OCI-LY3 (cell line): ENCODE results near the gene DYNC1H1.

Source experiments
- H2AFZ ChIP-seq: fragments of 200-600, 300-600 bp; shearing (Covaris generic); 2 replicates; pipeline ENCODE4 v1.6.0; 2014; ENCODE audit warnings: antibody characterized with exemption, low read depth, low read length
- H3K27ac ChIP-seq: fragments of 200-600, 300-600 bp; sonication (generic); 2 replicates; pipeline ENCODE4 v1.5.1; 2014; ENCODE audit warnings: mild to moderate bottlenecking, low read length, moderate library complexity, mixed read lengths
- H3K27me3 ChIP-seq: fragments of 200-600, 300-600 bp; sonication (generic); 2 replicates; pipeline ENCODE4 v1.6.1; 2014; ENCODE audit warnings: low read depth, low read length, mixed read lengths
- H3K36me3 ChIP-seq: fragments of 200-600, 300-600 bp; sonication (generic); replicated peaks from 2 replicates; pipeline ENCODE3; 2014; ENCODE audit warnings: low read depth, low read length, mixed read lengths
- H3K4me1 ChIP-seq: fragments of 300-600, 200-600 bp; sonication (generic); 2 replicates; pipeline ENCODE4 v1.6.1; 2014; ENCODE audit warnings: low read length, mixed read lengths
- H3K4me2 ChIP-seq: fragments of 200-600, 300-600 bp; sonication (generic); 2 replicates; pipeline ENCODE4 v1.6.1; 2014; ENCODE audit warnings: low read length, mixed read lengths
- H3K4me3 ChIP-seq: fragments of 300-600, 200-600 bp; sonication (generic); 2 replicates; pipeline ENCODE4 v1.5.1; 2014; ENCODE audit warnings: antibody characterized with exemption, mild to moderate bottlenecking, low read length, moderate library complexity
- H3K79me2 ChIP-seq: fragments of 300-600, 200-600 bp; shearing (Covaris generic); 2 replicates; pipeline ENCODE4 v1.6.1; 2014; ENCODE audit warnings: mild to moderate bottlenecking, low read length, mixed read lengths
- H3K9ac ChIP-seq: fragments of 300-600, 200-600 bp; shearing (Covaris generic); 2 replicates; pipeline ENCODE4 v1.6.0; 2014; ENCODE audit warnings: mild to moderate bottlenecking, low read length, moderate library complexity
- H3K9me3 ChIP-seq: fragments of 200-600, 300-600 bp; shearing (Covaris generic); 2 replicates; pipeline ENCODE4 v1.6.1; 2014; ENCODE audit warnings: low read length, mixed read lengths; ENCODE audit not compliant: insufficient read depth
- H4K20me1 ChIP-seq: fragments of 200-600, 300-600 bp; sonication (generic); 2 replicates; pipeline ENCODE4 v1.6.1; 2016; ENCODE audit warnings: low read length, mixed read lengths; ENCODE audit not compliant: insufficient read depth
- CTCF ChIP-seq: fragments of 200-600, 300-600 bp; sonication (generic); IDR thresholded peaks from 2 replicates; pipeline ENCODE4 v1.5.1; 2014; ENCODE audit warnings: antibody characterized with exemption, low read length, low read depth
- EZH2phosphoT487 ChIP-seq: fragments of 200-600 bp; shearing (Covaris generic); IDR thresholded peaks from 2 replicates; pipeline ENCODE4 v1.6.1; 2018; ENCODE audit warnings: antibody characterized with exemption, mixed run types, low read depth

DYNC1H1 gene

GRCh38 chr14:101959277-101959676 lies 5.1 kb upstream of the DYNC1H1 start:
- Histone ChIP-seq H3K4me3 (no peak overlapping the region), H4K20me1 (no peaks in the 10 kb centered on the region), H3K4me1 (peaks cover 23% of the 10 kb centered on the region), H2AFZ (no peak overlapping the region), H3K79me2 (no peaks in the 10 kb centered on the region), H3K27ac (no peak overlapping the region), H3K4me2 (no peak overlapping the region), H3K9me3 (no peaks in the 10 kb centered on the region), H3K9ac (no peak overlapping the region), H3K36me3 (no peaks in the 10 kb centered on the region), H3K27me3 (no peaks in the 10 kb centered on the region)
- TF ChIP-seq CTCF (no peak), EZH2phosphoT487 (no peak)

GRCh38 chr14:101960225-101960624 lies 4.1 kb upstream of the DYNC1H1 start:
- Histone ChIP-seq H3K9me3 (no peaks in the 10 kb centered on the region), H3K4me1 (peaks cover 23% of the 10 kb centered on the region), H3K9ac (peak overlapping the region; percentile 59), H3K27me3 (no peaks in the 10 kb centered on the region), H3K4me3 (peak overlapping the region; percentile 77), H4K20me1 (no peaks in the 10 kb centered on the region), H3K79me2 (peaks cover 8% of the 10 kb centered on the region), H3K36me3 (no peaks in the 10 kb centered on the region), H2AFZ (peak overlapping the region; percentile 98), H3K27ac (no peak overlapping the region), H3K4me2 (peak overlapping the region; percentile 99)
- TF ChIP-seq EZH2phosphoT487 (no peak), CTCF (peak; percentile 56)

GRCh38 chr14:101961011-101961721 lies 3.2 kb upstream of the DYNC1H1 start:
- no peaks in the 10 kb centered on the region for H3K9me3 ChIP-seq
- H3K27me3 ChIP-seq, result no peaks in the 10 kb centered on the region
- no peaks in the 10 kb centered on the region for H4K20me1 ChIP-seq
- H3K9ac ChIP-seq, result peak overlapping the region; percentile 25; the same call in 1 of the 2 replicates
- TF ChIP-seq EZH2phosphoT487, result no peak
- TF ChIP-seq CTCF, result peak; percentile 87
- peak overlapping the region; percentile 83 for H2AFZ ChIP-seq
- peaks cover 18% of the 10 kb centered on the region for H3K79me2 ChIP-seq
- peak overlapping the region; percentile 99 for H3K4me2 ChIP-seq
- H3K4me3 ChIP-seq, result peak overlapping the region; percentile 77
- H3K36me3 ChIP-seq, result no peaks in the 10 kb centered on the region
- H3K27ac ChIP-seq, result no peak overlapping the region
- peaks cover 29% of the 10 kb centered on the region for H3K4me1 ChIP-seq

GRCh38 chr14:101961746-101962502 lies 2.4 kb upstream of the DYNC1H1 start:
- H3K4me2 ChIP-seq, result peak overlapping the region; percentile 4; the same call in 1 of the 2 replicates
- no peak overlapping the region for H3K27ac ChIP-seq
- H3K4me1 ChIP-seq, result peaks cover 32% of the 10 kb centered on the region
- no peak overlapping the region for H3K9ac ChIP-seq
- no peak overlapping the region for H3K4me3 ChIP-seq
- no peaks in the 10 kb centered on the region for H4K20me1 ChIP-seq
- H3K36me3 ChIP-seq, result no peaks in the 10 kb centered on the region
- H3K27me3 ChIP-seq, result no peaks in the 10 kb centered on the region
- no peaks in the 10 kb centered on the region for H3K9me3 ChIP-seq
- peaks cover 25% of the 10 kb centered on the region for H3K79me2 ChIP-seq
- TF ChIP-seq CTCF (no peak), EZH2phosphoT487 (no peak)
- no peak overlapping the region for H2AFZ ChIP-seq
